Measurements from ENCODE around the gene FHAD1. TPM values are rescaled to one million over a fixed set of nuclear protein-coding genes. Genes with fewer than 3 reads are reported as not detected.
A peak's percentile ranks its signal among the peaks of the same experiment; 100 is the strongest.

The FHAD1 gene
- total and polyA plus RNA-seq, 9 of the 15 experiments (the other 6 are each of a cell fraction or from before 2014, with no cell fraction given), result 0.32 to 2.1 (median 1.5) TPM; not detected in 1

DNA sequence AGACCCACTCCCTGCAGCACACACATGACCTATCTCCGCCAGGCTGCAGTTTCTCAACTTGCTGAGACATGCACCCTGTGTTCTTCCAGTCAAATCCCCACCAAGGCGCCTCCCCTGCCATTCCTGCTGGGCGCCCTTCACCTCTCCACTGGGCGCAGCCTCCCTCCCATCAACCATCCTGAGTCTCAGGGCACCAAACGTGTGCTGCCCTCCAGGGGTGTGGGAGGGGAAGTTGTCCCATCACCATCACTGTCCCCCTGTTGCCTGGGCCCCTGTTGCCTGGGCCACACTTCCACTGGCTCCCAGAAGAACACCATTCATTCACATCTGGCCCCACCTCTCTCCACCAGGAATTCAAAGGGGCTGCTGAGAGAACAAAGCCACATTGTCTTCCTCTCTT lies 117.7 kb downstream of the FHAD1 start (continued):
- TF ChIP-seq RAD21 (CRISPR knock-in tag; conservative IDR thresholded peaks at IDR 0.05 in 1 of 2, IDR thresholded peaks at IDR 0.05 in 1 of 2) (peak; percentile 53 to 61), SPI1 (IDR thresholded peaks at IDR 0.05; ENCODE audit: borderline replicate concordance, low read depth, low read length) (0 out of 2 replicates have a peak, but pooled peaks have one; percentile 16), NELFE (IDR thresholded peaks at IDR 0.05; ENCODE audit: insufficient read depth, insufficient read length) (no peak)
- TF ChIP-seq, protein P1, sequence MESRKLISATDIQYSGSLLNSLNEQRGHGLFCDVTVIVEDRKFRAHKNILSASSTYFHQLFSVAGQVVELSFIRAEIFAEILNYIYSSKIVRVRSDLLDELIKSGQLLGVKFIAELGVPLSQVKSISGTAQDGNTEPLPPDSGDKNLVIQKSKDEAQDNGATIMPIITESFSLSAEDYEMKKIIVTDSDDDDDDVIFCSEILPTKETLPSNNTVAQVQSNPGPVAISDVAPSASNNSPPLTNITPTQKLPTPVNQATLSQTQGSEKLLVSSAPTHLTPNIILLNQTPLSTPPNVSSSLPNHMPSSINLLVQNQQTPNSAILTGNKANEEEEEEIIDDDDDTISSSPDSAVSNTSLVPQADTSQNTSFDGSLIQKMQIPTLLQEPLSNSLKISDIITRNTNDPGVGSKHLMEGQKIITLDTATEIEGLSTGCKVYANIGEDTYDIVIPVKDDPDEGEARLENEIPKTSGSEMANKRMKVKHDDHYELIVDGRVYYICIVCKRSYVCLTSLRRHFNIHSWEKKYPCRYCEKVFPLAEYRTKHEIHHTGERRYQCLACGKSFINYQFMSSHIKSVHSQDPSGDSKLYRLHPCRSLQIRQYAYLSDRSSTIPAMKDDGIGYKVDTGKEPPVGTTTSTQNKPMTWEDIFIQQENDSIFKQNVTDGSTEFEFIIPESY (CRISPR knock-in tag; IDR thresholded peaks at IDR 0.05), result no peak
- TF ChIP-seq, protein P2, sequence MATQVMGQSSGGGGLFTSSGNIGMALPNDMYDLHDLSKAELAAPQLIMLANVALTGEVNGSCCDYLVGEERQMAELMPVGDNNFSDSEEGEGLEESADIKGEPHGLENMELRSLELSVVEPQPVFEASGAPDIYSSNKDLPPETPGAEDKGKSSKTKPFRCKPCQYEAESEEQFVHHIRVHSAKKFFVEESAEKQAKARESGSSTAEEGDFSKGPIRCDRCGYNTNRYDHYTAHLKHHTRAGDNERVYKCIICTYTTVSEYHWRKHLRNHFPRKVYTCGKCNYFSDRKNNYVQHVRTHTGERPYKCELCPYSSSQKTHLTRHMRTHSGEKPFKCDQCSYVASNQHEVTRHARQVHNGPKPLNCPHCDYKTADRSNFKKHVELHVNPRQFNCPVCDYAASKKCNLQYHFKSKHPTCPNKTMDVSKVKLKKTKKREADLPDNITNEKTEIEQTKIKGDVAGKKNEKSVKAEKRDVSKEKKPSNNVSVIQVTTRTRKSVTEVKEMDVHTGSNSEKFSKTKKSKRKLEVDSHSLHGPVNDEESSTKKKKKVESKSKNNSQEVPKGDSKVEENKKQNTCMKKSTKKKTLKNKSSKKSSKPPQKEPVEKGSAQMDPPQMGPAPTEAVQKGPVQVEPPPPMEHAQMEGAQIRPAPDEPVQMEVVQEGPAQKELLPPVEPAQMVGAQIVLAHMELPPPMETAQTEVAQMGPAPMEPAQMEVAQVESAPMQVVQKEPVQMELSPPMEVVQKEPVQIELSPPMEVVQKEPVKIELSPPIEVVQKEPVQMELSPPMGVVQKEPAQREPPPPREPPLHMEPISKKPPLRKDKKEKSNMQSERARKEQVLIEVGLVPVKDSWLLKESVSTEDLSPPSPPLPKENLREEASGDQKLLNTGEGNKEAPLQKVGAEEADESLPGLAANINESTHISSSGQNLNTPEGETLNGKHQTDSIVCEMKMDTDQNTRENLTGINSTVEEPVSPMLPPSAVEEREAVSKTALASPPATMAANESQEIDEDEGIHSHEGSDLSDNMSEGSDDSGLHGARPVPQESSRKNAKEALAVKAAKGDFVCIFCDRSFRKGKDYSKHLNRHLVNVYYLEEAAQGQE (IDR thresholded peaks at IDR 0.05; ENCODE audit: borderline replicate concordance), result peak; percentile 67; the same call in 1 of the 2 replicates
- TF ChIP-seq, protein P2 (CRISPR knock-in tag; IDR thresholded peaks at IDR 0.05; ENCODE audit: low read depth), result no peak

All from K562 (cell line).